ENCODE data around the gene CDH13.

The CDH13 gene

DNA sequence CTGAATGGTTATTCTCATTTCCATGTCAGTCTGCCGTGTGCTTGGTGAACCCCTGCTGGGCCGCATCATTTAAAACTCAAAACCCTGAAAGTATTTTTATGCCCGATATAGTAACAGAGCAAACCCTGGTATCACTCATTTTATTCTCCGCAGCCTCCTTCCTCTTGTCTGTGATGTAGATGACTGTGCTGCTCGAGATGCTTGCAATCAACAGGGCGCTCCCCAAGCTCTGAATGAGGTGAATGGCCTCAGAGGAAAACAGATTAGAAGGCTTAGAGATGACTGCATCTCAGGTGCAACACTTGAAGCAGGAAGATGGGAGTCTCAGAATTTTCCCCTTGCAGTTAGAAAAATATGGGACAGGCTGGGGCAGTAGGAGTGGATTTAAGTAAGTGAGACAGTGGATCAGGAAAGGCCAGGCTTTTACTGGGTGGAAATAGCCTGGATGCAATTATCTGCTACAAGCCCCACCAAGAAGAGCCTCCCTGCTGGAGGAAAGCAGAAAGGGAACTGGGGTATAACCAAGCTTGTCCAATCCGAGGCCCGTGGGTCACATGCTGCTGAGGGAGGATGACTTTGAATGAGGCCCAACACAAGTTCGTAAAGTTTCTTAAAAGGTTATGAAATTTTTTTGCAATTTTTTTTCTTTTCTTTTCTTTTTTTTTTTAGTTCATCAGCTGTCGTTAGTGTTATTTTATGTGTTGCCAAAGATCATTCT is 166.9 kb downstream of the CDH13 start:
- no peak for DNase-seq

DNA sequence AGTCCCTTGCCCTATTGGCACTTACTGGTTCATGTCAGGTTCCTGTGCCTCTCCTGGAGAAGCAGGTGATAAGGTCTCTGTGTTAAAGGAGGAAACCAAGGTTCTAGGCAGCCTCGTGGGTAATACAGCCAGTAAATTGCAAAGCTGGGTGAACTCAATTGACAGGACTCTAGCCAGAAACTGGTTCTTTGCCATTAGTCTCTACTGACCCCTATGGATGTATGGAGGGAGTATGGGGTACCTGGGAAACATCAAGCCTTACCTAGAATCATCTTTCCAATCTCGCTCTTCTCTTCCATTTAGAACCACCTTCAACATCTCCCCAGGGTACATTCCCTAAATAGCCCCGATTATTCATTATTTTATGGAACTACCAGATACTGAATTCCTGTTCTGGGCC is 169.3 kb downstream of the CDH13 start:
- no peak for DNase-seq

DNA sequence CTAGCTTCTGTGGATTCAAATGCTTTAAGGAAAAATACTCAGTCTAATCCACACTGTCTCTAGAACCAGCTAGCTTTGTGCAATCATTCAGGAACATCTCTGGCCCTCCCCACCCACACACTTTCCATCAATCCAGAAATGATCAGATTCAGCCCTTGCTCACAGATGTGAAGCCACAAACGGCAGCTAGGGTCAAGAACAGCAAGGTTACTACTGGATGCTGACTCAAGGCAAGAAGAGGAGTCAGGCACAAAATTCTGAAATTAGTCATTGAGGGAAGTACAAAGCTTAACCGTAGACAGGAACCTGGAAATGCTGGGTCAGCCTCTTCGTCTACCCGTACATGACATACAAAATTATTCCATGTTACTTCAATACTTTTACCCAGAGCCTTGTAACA is 174.6 kb downstream of the CDH13 start:
- no peak for DNase-seq

DNA sequence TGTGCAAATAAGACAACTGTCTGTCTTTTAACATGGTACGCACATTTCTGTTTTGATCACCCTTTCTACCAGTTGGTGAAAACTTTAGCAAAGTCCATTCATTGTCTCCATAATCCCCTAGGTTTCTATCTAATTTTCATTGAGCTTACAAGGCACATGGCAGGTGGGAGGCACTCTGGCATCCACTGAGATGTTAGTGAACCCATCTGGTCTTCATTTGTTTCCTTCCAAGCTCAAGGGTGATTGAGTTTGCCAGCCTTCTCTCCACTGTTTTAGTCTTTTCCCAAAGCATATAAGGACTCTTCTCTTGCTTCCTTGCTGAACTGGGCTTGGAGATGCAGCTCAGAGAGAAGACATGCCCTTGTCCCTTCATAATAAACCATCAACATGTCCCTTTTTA is 179.1 kb downstream of the CDH13 start:
- DNase-seq, result no peak

DNA sequence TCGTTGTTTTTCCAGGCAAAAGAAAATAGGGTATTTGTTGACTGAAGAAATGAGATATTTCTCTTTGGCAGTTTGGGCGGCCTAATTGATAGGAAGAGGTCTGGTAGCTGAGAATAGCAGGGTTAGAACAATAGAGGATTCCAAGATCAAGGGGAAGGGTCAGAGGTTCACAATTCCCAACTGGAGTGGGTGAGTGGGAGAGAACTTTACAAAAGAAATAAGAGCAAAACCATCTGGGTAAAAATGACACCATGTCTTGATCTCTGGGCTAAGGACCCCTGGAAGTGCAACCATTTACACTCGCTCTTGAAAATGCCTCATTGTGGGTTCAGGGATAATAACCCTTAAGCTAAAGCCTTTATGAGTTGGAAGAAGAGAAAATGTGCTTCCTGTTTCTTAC is 180.5 kb downstream of the CDH13 start:
- no peak for DNase-seq

DNA sequence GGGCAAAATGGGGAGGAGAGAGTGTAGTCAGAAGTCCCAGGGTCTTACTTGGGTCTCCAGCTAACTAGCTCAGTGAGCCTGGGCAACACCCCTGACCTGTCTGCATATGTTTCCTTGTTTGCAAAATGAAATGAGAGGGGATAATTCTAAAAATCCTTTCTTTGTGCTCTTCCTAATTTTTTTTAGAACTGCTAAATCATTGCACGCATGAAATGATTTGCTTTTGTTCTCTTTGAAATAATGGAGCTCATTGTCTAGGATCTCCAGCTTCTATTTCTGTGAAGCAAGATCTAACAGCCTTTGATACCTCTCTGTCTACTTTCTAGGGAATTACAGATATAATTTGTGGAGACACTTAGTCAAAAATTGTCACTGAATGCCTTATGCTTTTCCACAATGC is 181.3 kb downstream of the CDH13 start:
- no peak for DNase-seq

DNA sequence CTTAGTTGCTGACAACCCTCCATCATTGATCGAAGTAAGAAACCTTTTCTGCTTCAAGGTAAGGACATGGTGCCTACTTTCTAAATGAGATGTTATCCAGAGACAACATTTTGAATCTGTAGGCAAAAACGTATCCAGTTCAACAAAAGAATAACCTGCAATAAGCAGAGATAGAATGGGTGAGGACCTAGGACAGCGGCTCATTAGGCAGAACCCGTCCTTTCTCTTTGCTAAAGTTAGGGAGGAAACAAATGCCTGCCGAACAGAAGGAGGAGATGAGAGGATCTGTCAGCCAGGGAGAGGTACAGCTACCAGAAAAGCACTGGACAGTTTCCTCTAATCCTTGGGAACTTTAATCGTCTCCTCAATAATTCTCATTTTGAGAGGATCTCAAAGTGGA is 183.3 kb downstream of the CDH13 start:
- DNase-seq, result no peak

DNA sequence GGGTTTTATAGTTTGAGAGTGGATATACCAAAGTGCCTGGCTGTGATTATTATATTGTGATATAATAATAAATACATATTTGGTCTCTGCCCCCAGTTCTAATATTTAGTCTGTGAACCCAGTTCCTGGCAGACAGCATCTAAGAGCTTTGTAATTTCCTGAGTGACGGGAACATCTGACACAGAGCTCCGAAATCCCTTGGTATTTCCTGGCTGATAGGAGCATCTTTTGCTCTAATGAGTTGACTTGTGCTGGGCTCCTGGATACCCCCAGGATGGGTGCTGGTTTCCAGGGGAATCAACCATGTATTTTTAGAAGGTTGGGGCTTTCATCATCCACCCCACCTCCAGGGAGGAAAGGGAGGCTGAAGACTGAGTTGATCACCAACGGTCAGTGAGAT is 187.3 kb downstream of the CDH13 start:
- DNase-seq, result no peak

DNA sequence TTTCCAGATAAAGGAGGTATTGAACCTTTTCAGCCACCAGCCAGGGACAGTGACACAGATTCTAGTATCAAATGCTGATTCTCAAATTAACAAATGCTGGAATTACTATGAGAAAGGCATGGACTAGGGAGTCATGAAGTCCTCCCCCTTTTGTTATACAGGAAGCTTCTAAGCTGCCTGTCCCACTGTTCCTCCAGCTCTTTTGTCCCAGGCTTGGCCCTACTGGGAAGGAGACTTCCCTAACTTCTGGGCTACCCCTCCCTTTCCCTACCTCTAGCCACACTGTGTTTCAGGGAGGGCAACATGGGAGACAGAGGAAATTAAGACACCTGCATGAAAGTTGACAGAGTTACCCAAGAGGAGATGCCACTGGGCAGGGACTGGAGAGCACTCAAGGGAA is 192.5 kb downstream of the CDH13 start:
- DNase-seq, result no peak

DNA sequence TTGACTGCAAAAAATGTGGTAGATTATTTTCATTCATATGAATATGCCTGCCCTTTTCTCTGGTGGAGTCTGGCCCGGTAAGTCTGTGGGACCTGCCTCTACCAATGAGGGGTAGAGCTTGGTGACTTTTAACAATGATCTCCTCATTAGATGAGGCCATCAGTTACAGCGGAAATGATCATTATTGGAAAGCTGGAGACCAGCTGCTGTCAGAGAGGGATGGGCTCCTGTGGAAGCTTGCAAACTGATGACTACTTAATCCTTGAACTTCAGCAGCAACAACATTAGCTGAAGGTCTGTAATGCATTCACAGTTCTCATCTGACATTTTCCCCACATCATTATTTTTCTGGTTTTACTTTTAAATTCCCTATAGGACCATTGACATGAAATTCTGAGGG is 194.1 kb downstream of the CDH13 start:
- no peak for DNase-seq

DNA sequence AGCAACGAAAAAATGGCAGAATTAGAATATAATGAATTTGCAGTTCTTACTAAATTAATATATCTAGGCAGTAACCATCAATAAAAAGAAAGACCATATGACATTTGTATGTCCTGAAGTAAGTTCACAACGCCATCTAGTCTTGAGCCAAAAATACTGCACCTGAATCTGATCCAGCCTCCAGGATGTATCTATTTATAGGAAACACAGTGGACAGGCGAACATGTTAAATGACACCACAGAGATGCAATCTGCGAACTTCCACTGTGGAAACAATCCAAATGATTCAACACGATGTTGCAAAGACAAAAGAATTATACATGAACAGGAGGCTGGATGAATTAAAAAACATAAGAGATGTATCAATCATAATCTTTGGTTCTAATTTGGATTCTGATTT is 197.6 kb downstream of the CDH13 start:
- no peak for DNase-seq

DNA sequence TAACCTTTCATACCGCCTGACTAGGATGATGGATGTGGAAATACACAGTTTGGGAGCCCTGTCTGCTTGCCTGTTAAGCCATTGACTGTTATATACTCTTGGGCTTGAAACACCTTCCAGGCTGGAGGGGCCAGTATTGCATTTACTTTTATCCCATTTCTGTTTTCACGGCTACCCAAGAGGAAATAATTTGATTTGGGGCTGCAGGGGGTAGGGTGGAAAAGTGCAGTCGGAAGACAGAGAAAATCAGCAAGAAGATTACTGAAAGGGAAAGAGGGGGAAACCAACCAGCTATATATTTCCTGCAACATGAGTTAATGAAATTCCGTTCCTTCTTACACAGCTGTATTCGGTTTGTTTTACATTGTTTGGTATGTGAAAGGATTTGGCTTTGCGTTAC is 202.5 kb downstream of the CDH13 start:
- no peak for DNase-seq

DNA sequence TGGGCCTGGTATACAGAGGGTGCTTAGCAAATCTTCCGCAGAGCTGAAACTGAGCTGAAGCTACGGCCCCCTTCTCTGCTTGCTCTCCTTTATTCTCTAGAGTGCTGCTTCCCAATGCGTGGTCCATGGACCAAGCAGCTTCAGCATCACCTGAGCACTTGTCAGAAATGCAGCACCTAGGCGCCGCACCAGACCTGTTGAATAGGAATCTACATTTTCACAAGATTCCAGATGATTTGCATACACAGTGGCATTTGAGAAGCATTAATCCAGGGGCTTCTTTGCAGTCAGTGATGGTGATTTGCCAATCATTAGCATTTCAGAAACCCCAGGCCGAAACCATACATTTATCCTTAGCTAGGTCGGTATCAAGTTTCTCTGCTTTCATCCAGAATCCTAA is 204.2 kb downstream of the CDH13 start:
- no peak for DNase-seq

DNA sequence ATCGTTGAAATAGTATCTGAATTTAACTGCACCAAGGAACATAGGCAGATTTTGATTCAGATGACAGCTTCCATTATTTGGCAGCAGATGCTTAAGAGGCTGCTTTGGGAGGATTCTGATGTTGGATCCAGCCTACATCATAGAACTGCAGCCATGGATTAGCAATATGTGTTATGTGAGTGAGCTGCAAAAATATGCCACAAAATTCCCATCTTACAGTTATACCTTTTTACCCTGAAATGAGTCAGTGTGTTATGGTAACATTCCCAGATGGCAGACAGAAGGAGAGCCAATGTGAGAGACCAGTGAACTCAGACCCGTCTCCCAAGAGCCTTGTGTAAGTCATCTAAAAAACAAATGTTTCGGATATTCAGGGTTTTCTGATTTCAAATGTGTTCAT is 206.1 kb downstream of the CDH13 start:
- DNase-seq, result no peak

DNA sequence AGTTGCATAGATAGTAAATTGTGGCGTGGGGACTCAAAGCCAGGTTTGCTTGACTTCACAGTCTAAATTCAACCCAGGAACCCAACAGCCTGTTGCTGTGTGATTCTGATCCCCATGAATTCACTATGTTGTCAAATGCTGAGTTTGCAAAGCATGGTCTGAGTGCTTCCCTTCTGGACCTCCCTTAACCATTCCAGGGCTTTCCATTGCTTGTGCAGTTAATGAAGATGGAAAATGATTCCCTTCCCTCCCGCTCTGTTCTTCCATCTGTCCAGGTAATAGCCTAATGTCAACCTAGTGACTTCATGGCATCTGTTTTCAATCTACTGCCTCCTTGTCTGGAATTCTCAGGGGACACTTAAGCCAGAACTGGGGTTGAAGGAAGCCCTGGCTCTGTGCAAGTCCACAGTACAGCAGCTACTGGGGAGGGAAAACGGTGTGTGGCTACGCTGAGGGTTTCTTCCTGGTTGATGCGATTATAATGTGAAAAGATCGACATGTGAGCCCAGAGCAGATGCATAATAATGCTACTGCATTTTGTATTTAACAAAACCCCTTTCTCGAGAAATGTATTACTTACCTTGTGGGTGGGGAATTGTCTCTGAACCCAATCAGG is 206.7 kb downstream of the CDH13 start:
- no peak for DNase-seq

DNA sequence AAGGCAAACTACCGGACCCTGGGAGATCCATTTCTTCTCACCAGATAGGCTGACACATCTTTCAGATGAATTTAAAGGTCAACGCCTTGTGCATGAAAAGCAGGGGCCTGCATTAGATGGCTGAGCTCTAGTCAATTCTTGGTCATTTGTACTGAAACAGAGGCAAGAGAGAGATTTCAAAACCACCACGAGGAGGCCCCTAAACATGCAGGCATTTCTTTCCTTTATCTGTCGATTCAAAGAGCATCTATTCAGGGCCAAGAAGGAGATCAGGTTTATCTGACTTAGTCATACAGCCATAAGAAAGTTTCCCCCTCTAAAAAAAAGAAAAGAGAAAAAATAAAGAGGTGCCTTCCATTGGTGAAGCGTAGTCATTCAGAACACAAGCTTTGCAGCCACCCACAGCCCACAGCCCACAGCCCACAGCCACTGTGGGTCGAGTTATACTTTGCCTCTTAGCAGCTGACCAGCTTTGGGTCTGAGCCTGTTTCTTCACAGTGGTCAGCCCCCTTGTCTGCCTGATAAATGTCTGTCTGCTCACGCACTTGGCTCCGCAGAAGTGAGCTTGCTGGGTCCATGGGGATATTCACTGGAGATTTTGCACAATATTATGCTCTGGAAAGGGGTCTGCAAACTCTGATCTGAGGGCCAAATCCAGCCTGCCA is 207.5 kb downstream of the CDH13 start:
- DNase-seq, result no peak

DNA sequence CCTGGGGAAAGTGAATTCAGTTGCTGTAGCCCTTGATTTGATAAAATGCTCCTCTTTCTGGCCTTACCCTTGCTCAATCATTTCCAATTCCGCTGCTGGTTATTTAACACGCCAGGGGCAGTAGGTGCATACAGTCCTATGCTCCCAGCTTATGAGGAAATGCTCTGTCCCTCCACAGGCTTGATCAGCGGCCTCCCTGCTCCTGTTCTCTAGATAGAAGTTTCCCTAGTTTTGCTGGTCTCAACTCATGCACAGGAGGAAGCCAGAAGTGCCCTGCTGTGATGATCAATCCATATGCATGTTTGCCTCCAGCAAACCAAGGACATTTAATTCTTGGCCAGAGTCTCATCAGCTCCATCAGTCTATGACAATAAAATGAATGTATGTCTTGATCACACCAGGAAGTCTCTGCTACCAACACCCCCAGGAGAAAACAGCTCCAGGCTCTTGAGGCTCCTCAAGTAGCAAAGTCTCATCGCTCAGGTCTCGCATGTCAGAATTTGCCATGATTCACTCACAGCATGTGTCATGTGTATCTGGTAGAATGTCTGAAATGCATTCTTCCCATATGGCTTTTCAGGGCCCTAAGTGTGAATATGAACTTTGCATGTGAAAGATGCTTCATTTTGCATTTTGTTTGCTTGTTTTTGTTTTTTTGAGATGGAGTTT is 208.9 kb downstream of the CDH13 start:
- no peak for DNase-seq

DNA sequence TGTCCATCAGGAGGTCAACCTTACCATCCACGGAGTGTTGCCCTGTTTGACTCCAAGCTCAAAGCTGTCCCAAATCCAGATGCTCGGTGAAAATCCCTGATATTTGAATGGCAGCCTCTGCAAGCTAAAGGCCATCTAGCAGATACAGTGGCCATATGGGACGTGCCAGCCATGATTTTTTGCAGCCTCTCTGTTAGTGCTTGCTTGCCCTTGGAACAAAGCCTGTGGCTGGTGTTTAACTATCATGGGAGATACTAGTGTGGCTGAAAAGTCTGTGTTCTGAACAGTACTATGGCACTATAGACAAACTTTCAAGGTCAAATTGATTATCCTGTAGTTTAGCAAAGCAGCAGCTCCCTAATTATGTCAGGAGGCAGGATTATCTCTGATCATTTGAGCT is 214.3 kb downstream of the CDH13 start:
- no peak for DNase-seq

DNA sequence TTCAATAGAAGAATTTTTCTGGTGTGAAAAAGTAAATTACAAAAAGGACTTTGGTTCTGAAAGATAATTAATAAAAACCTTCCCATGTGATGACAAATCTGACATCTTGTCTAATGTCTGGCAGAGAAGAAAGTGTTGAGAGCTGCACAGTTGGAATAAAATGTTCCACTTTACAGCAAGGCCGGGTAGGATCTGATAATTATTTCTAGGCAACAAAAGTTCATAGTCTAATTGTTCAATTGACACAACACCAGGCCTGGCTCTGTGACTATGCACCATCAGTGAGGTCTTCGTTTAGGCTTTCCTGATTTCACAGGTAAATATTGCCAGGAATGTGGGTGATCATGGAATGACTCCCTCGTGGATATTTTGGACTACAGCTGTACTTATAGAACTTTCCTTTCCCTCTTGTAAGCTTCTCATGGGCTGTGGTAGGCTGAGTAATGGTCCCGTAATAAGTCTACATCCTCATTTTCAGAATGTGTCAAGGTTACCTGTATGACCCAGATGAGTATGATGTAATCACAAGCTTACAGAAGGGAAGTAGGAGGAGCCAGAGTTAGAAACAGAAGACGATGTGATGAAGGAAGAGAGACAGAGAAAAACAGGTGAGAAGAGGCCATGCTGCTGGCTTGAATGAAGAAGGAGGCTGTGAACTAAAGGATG is 217.0 kb downstream of the CDH13 start:
- no peak for DNase-seq

DNA sequence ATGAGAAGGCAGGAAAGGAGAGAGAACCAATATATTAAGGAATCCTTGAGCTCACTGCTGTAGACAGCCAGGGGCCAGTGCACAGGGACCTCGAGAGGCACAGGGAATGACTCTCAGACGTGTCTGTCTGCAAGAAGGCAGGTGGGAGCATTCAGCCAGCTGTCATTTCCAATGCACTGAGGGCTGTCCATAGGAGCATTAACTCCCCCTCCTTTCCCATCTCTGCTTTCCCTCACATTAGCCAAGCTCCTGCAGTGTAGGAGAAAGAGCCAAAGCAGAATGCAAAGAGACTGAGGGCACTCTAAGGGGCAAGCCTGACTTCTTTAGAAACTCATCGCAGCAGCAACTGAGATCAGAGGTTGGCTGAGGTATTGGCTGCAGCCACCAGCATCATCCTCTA is 218.3 kb downstream of the CDH13 start:
- no peak for DNase-seq

DNA sequence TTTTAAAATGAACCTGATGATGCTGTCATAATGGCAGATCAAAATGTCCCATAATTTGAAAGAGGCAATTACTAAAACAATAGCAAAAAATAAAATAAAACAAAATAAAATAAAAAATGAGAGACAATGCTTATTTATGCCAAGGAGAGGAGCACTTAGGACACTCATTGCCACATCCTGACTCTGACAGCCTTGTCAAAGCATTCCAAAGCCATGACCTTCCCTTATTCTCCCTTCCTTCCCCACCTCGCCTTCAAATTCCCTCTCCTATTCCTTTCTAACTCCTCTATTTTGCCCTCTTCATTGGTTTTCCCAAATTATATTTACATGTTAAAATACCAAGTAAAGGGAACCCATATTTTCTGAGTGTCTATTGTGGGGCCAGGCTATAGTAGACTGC is 220.0 kb downstream of the CDH13 start:
- DNase-seq, result no peak

DNA sequence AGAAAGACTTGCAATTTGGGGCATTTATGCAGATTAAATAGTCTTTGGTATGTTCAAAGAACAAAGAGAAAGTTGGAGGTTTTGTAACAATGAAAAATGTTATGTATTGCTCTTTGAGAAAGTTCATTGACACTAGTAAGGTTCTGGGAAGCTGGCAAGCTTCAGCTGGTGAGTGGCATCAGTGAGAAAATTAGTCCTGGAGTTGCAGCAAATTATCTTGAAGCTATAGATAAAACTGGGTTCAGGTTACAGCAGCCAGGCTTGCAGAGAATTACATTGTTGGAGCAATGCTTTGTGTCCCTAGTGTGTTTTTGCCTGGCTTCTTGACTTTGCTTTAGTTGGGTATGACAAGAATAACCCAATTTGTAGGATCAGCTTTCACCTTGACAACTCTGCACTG is 221.2 kb downstream of the CDH13 start:
- no peak for DNase-seq

DNA sequence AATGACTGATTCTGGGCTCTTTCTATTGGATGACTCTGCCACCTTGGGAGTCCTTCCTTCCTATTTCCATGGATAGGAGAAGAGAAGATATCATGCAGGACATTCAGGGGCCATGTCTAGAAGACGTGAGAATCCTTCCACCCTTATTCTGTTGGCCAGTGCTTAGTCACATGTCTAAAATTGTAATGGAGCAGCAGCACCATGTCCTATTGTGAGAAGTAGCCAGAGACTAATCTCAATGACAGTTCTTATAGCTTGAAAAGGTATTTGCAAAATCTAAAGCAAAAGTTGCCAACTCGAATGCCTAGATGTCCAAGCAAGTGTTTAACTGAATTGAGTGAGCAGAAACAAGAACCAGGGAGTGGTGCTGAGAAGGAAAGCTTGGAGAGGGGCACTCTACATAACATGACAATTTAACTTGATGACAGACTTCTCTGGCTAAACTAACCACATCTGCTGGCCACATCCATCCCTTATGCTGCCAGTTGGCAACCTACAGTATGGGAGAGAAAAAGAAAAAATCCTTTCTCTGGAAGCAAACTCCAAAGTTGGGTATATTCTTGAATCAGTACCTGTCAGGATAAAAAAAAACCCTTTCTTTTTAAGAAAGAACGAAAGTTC is 225.7 kb downstream of the CDH13 start:
- no peak for DNase-seq
